Measurements from ENCODE around the gene HOXC4.
"Not testable (repeated sequence)": the region's sequence is repeated elsewhere in the genome, so short reads cannot be mapped to it uniquely, and the experiment has no call there.

HOXC4 gene

DNA sequence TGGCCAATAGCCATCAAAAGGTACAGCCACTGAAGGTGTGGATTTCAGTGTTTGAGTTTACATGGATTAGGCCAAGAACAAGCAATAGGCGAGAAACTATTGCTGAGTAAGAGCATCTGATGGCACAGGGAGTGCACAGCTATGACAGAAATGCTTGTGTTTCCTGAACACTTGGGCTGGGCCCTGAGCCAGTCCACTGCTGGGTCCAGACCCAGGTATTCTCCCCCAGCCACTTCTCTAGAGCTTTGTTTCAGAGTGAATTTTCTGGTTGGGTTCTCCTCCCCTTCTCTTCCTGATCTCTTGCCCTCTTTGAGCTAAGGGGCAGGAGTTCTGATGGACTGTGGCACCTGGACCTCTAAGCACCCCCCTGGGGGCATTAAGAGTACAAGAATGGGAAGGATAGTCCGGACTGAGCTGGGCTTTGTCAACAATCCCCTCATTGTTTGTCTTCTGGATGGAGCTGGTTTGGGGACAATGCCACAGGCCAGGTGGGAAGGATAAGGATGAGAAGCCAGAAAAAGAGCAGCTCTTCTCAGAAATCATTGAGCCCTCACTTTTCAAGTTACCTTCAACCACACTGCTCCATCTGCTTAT, 12.4 kb upstream of the HOXC4 start:
- no peak for DNase-seq

DNA sequence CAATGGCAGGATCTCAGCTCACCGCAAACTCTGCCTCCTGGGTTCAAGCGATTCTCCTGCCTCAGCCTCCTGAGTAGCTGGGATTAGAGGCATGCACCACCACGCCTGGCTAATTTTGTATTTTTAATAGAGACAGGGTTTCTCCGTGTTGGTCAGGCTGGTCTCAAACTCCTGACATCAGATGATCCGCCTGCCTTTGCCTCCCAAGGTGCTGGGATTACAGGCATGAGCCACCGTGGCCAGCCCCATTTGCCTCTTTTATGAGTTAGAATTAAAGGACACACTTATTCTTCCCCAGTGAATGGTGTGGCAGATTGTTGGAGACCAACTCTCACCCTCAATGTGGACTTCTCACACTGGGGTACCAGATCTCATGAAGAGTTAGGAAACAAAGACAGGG, 11.6 kb upstream of the HOXC4 start:
- DNase-seq = not testable (repeated sequence)

DNA sequence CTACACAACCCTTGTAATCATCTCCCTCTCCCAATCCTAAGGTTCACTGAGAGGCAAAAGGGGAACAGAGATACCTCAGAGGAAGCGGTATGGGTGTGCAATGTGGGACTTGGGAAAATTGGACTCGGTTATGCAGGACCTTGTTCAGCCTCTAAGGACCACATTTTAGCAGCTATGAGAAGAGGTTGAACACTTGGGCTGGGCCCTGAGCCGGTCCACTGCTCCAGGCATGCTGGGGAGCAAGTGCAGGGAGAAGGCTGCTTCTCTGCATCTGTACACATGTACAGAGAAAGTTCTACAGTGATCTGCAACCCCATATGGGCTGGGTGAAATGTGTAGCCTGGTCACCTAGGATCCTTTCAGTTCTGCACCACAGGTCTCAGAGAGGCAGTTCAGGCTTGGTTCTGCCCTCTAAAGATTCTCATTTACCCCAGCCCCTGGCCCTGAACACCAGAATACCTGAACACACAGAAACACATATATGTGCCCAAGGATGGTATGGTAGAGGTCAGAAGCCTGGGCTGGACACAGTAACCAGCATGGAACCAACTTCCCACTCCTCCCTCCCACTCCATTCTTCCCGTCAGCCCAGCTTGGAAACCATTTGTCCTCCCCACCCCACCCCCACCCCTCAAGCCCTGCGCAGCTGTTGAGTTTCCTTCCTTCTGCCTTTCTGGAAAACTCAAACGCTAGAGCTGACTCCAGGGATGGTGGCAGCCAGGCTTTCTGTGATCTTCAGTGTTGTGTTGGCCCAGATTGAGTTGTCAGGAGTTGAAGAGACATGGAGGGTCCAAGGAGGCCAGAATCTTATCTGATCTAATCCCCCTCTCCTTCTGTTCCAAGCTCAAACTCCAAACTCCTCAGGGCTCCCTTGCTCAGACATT, 10.4 kb upstream of the HOXC4 start:
- no peak for DNase-seq

- no peak for DNase-seq
Measured at GRCh38 chr12:54044425-54045103, 9.1 kb upstream of the HOXC4 start.

GRCh38 chr12:54045401-54045800, 8.2 kb upstream of the HOXC4 start:
- DNase-seq = no peak

DNA sequence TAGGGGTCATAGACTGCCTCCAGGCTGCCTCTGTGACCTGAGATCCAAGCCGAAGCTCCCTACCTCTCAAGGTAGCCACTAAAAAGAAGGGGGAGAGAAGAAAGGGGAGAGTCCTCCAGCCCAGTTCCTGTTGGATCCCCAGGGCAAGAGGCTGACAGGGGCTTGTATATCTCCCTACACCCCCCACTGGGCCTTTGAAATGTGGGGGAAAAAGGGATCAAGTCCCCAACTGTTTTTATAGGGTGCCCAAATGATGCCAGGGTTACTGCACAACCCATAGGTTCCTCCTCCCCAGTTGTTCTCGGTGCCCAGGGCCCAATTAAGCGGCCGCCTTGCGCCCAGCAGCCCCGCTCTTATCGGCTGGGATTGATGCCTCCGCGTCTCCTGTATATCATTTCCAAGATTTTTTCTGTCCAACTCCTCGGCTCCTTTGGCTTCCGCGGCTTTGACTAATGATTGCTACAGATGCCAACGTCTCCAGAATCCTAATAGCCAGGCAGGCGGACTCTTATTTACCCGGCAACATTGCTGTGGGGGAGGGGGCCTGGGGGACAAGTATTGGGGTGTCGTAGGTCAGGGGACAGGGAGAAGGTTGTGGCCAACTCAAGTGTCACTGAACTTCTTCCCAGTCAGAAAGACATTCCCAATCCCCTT, 7.6 kb upstream of the HOXC4 start:
- no peak for DNase-seq

GRCh38 chr12:54046809-54047159, 6.9 kb upstream of the HOXC4 start:
- DNase-seq = no peak

DNA sequence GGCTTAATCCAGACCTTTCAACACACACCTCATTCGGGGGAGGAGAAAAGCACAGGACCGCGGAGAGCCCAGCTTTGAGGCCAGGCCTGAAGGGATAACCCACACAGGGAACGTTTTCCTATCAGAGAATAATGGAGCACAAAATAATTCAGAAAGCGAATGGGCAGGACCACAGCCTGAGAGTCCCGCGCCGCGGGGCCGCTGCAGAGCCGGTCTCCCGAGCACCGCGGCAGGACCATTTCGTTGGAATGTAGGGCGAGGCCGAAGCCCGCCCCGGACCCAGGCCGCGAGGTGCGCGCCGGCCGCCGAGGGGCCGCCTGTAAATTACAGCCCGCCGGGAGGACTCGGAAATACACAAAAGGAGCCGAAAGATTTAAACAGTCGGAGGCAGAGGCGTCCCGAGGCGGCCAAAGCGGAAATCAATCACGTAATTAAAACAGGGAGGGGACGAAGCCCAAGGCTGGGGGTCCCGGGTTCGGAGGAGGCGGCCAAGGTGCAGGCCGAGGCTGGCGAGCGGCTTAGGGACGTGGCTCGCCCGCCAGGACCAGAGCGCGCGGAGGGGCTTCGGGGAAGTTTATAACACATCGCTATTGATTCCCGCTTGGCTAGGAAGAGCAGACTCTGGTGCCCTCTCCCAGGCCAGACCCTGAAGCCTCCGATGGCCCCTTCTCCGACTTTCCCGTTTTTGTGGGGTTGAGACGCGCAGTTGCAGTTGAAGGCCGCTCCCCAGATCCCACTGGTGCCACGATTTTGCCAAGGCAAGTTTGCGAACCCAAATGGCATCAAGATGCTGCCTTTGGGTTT, 6.3 kb upstream of the HOXC4 start:
- no peak for DNase-seq

DNA sequence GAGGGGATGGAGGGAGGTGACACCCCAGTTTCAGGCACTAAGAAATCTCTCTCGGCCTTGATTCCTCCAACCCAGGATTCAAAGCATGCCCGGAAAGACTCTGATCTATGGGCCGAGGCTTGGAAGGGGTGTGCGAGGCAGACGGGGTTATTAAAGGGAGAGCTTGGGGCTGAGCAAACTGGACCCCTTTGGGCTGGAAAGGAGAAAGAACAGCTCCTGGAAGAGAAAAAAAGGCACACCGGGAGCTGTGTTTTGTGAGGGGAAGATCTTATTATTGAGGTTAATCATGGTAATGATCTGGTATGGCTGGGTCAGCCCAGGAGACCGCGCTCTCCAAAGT, 5.7 kb upstream of the HOXC4 start:
- DNase-seq = no peak

DNA sequence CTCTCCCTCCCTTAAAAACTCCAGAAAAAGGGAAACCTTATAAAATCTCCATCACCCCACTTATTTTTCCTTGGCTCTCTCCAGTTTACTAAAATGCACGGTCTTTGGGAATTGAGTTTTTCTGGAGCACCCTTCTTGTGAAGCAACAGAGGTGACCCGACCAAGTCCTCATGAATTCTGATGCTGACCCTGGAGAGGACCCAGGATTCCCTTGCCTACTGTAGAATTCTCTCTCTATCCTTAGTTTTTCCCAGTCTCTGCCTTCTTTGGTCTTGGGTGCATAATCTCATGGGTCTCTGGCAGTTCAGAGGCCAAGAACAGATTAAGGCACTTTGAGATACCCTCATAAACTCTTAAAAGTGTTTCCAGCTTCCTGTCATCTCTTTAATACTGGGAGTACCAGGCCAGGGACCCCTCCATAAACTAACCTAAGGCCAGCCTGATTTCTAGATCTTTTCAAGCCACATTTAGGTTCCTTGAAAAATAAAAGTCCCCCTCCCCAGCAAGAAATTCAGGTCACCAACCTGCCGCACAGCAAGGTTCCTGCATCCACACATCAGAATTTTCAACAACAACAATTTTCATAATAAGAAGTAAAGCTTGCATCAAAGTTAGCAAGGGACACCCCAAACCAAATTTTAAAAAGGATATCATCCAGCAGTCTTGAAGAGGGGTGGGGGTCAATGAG, 5.1 kb upstream of the HOXC4 start:
- no peak for DNase-seq

DNA sequence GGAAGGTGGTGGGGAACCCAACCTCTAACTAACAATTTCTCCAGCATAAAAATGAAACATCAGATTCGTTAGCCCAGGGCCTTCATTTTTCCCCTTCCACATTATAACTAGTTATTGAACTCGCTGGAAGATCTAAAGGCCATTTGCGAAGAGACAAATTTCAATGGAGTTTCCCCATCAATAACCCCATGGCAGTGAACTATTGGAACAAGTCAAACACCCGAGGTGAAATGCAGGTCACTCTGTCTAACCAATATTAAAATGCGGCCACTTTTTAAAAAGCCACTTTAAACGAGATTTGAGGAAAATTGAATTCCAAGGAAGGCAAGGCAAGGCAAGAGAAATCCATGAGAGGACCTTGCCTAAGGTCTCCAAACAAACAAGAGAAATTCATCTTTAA, 4.5 kb upstream of the HOXC4 start:
- no peak for DNase-seq

- DNase-seq = no peak
Measured at GRCh38 chr12:54050482-54050810, 3.2 kb upstream of the HOXC4 start.

GRCh38 chr12:54051026-54051842, 2.4 kb upstream of the HOXC4 start:
- DNase-seq = no peak

DNA sequence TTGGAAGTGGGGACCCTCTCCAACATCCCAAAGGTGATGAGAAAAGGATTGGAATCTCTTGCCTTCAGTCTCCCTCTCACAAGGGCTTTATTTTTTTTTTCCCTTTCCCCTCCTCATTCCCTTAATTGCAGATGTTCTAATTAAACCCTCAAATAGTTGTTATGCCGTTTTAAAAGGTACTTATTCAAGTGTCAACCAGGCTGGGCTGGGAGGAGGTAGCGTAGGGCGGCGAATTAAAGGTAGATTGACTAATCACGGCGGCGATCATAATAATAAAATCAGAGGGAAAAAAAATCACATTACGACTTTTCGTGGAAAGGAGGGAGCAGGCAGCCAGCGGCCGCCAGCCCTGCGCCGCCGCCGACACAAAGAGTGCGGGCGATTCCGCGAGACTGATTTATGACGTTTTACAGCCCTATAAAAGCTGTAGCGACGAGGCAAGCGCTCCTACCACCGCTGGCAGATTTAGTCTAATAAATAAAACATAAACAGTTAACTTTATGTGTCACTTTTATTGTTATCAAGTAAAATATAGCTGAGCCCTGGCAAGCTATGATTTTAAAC, 1.7 kb upstream of the HOXC4 start:
- peak; percentile 31 to 32 for DNase-seq

DNA sequence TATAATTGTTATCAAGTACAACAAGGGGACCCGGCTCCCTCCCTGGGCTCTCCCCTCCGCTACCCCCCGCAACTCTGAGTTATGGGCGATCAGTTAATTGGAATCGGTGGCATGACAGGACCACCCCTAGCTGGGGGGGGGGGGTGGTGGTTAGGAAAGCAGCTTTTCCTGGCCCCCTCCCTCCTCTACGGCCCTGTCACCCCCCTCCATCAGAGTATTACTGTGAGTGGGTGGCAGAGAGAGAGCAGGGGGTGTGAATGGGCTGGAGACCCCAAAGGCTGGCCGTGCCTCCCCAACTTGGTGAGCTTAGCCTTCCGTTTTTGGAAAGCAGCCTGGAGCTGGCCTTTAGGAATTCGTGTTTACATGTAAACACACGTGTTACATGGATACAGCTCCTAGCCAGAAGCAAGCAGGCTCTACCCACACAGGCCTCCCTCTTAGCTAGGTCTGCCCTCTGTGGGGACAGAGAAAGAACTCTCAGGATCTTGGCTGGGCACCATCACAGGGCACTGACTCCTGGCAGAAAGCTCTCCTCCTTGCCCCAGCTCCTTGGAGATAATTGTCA, 1.1 kb upstream of the HOXC4 start:
- DNase-seq = no peak

- no peak for DNase-seq
Measured at GRCh38 chr12:54053003-54053750, 458 bp upstream of the HOXC4 start.

DNA sequence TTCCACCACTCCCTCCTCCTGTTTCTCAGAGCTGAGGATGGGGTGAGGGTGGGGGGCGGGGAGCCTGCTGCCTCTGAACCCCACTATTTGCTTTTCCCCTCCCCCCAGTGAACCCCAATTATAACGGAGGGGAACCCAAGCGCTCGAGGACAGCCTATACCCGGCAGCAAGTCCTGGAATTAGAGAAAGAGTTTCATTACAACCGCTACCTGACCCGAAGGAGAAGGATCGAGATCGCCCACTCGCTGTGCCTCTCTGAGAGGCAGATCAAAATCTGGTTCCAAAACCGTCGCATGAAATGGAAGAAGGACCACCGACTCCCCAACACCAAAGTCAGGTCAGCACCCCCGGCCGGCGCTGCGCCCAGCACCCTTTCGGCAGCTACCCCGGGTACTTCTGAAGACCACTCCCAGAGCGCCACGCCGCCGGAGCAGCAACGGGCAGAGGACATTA, 1.1 kb downstream of the HOXC4 start:
- no peak for DNase-seq

- DNase-seq = no peak
Measured at GRCh38 chr12:54055552-54055951, 1.9 kb downstream of the HOXC4 start.

DNA sequence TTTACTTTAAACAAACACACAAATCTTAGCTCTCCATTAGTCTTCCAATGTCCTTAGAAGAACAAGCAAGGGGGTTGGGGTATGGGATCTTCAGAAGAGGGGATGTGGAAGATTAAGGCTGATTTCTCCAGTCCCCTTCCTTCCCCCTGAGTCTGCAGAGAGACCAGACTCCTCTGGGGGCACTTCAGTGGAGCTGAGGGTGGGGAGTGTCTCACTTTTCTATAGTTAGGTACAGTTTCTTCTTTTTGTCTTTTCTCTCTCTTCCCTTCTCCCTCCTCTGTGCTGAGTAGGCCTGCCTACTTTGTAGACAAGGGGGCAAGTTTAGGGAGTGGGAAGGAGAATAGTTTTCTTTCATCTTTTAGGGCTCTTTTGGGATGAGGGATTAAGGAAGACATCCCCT, 2.5 kb downstream of the HOXC4 start:
- no peak for DNase-seq

Data from SHP77 (cell line).